OCI-LY7 (cell line): Measurements from ENCODE around the gene ARMH4.

ENCODE experiments used
- EZH2phosphoT487 ChIP-seq: fragments of 200-600 bp; sonication (generic); IDR thresholded peaks from 2 replicates; pipeline ENCODE4 v1.6.1; 2018; ENCODE audit warnings: low read depth, borderline replicate concordance, mild to moderate bottlenecking, mixed run types, antibody characterized with exemption, low read length, moderate library complexity, mixed read lengths
- TF ChIP-seq, protein P1 (sequence below): fragments of 200-600 bp; sonication (generic); conservative IDR thresholded peaks from 2 replicates; pipeline ENCODE4 v1.5.1; 2014; ENCODE audit warnings: mild to moderate bottlenecking, antibody characterized with exemption, low read length, moderate library complexity, mixed read lengths

DNA sequence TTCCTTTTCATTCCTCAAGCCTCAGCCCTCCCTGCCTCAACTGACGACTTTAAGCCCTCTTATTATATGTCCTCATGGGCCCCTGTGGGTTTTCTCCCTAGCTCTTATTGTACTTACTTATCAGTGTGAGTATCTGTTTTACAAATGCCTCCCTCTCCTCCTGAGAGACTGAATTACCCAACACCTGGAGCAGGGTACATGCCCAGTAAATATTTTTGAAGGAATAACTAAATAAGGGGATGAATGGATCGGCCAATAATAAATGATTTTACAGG lies 190.3 kb downstream of the ARMH4 start:
- TF ChIP-seq, protein P1, sequence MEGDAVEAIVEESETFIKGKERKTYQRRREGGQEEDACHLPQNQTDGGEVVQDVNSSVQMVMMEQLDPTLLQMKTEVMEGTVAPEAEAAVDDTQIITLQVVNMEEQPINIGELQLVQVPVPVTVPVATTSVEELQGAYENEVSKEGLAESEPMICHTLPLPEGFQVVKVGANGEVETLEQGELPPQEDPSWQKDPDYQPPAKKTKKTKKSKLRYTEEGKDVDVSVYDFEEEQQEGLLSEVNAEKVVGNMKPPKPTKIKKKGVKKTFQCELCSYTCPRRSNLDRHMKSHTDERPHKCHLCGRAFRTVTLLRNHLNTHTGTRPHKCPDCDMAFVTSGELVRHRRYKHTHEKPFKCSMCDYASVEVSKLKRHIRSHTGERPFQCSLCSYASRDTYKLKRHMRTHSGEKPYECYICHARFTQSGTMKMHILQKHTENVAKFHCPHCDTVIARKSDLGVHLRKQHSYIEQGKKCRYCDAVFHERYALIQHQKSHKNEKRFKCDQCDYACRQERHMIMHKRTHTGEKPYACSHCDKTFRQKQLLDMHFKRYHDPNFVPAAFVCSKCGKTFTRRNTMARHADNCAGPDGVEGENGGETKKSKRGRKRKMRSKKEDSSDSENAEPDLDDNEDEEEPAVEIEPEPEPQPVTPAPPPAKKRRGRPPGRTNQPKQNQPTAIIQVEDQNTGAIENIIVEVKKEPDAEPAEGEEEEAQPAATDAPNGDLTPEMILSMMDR = no peak
- TF ChIP-seq EZH2phosphoT487 = no peak
